Keratinocyte (primary cell): ENCODE results near the gene ST8SIA5. TPM values are rescaled to one million over a fixed set of nuclear protein-coding genes. Genes with fewer than 3 reads are reported as not detected.

Experiments
- DNase-seq: peaks from one replicate; pipeline ENCODE4 v3.0.0-alpha.2; 2011; ENCODE audit warnings: low read depth, missing footprints, low spot score
- FAIRE-seq: peaks from 2 replicates; lab custom pipeline; 2011; peaks lifted over from hg19 to GRCh38; lab: Jason Lieb, UNC
- H2AFZ ChIP-seq: 2 replicates; pipeline ENCODE4 v1.6.0; 2012; ENCODE audit warnings: low read length, control low read depth, inconsistent platforms; ENCODE audit not compliant: control insufficient read depth
- H3K27ac ChIP-seq: 2 replicates; pipeline ENCODE4 v1.5.1; 2011; ENCODE audit warnings: low read length; ENCODE audit not compliant: control insufficient read depth, insufficient read depth
- H3K27me3 ChIP-seq: 3 replicates; pipeline ENCODE4 v1.6.0; 2011; ENCODE audit warnings: low read length; ENCODE audit not compliant: control insufficient read depth, insufficient read depth; ENCODE audit errors: extremely low read depth
- H3K36me3 ChIP-seq, 2 experiments: 2 replicates in 1 of 2; 3 replicates in 1 of 2; pipeline ENCODE4 v1.5.1; 2011; ENCODE audit warnings: low read length in 2 of 2, mild to moderate bottlenecking in 1 of 2; ENCODE audit not compliant: control insufficient read depth in 2 of 2, insufficient read depth in 2 of 2; ENCODE audit errors: extremely low read depth in 1 of 2
- H3K4me1 ChIP-seq: 3 replicates; pipeline ENCODE4 v1.5.1; 2011; ENCODE audit warnings: low read length; ENCODE audit not compliant: control insufficient read depth, insufficient read depth; ENCODE audit errors: extremely low read depth
- H3K4me2 ChIP-seq: 3 replicates; pipeline ENCODE4 v1.6.0; 2011; ENCODE audit warnings: low read depth, low read length; ENCODE audit not compliant: control insufficient read depth, insufficient read depth; ENCODE audit errors: extremely low read depth
- H3K4me3 ChIP-seq, 3 experiments: fragments of 200-600 bp in 1 of 3; sonication (generic) in 1 of 3; 2 replicates in 2 of 3; 3 replicates in 1 of 3; pipeline ENCODE4 v1.5.1; 2011 to 2016; ENCODE audit warnings: low read length in 3 of 3, mild to moderate bottlenecking in 3 of 3, control low read depth in 2 of 3, inconsistent platforms in 1 of 3, low read depth in 1 of 3, mixed read lengths in 1 of 3, mixed run types in 1 of 3, moderate library complexity in 1 of 3; ENCODE audit not compliant: control insufficient read depth in 2 of 3, insufficient read depth in 2 of 3; ENCODE audit errors: extremely low read depth in 1 of 3
- H3K79me2 ChIP-seq: 2 replicates; pipeline ENCODE4 v1.6.0; 2012; ENCODE audit warnings: low read length; ENCODE audit not compliant: control insufficient read depth, insufficient read depth
- H3K9ac ChIP-seq: 3 replicates; pipeline ENCODE4 v1.6.0; 2011; ENCODE audit warnings: low read length; ENCODE audit not compliant: control insufficient read depth, insufficient read depth; ENCODE audit errors: extremely low read depth
- H3K9me1 ChIP-seq: 3 replicates; pipeline ENCODE4 v1.6.0; 2011; ENCODE audit warnings: low read length; ENCODE audit not compliant: control insufficient read depth, insufficient read depth; ENCODE audit errors: extremely low read depth
- H3K9me3 ChIP-seq: 2 replicates; pipeline ENCODE4 v1.5.1; 2012; ENCODE audit warnings: low read depth, low read length; ENCODE audit not compliant: control insufficient read depth
- H4K20me1 ChIP-seq: 3 replicates; pipeline ENCODE4 v1.6.0; 2011; ENCODE audit warnings: low read length; ENCODE audit not compliant: control insufficient read depth, insufficient read depth; ENCODE audit errors: extremely low read depth
- CTCF ChIP-seq, 3 experiments: IDR thresholded peaks in 1 of 3; conservative IDR thresholded peaks in 1 of 3; optimal IDR thresholded peaks in 1 of 3; 2 replicates in 2 of 3; 3 replicates in 1 of 3; pipeline versions ENCODE3 to v1.5.1; 2011; ENCODE audit warnings: low read length in 3 of 3, mild to moderate bottlenecking in 3 of 3, moderate library complexity in 2 of 3, control low read depth in 1 of 3, inconsistent platforms in 1 of 3; ENCODE audit not compliant: insufficient read depth in 2 of 3; ENCODE audit errors: extremely low read depth in 1 of 3
- EZH2 ChIP-seq: IDR thresholded peaks from one replicate; pipeline ENCODE4 v1.6.1; 2012; ENCODE audit warnings: inconsistent platforms, mild to moderate bottlenecking, low read length, moderate library complexity
- dilution Hi-C: fragments of 300-500 bp; cut with MboI; formaldehyde crosslinking; loops from one replicate; pipeline ENCODE4 v1.7.0; 2020; ENCODE audit warnings: low sequenced_read_pairs; ENCODE audit not compliant: extremely low pct_ligation_motif_present
- polyA plus RNA-seq, 5 experiments: library from polyadenylated mRNA; depleted of rRNA in 3 of 5; stranded (reverse) in 3 of 5; stranded (forward) in 1 of 5; unstranded in 1 of 5; fragments of >200 nt; gene quantifications; 1 replicate in 1 of 5; 2 replicates in 3 of 5; 3 replicates in 1 of 5; pipeline versions ENCODE4 v1.2.1 to v1.2.3, GENCODE V29; 2011 to 2012; ENCODE audit warnings: missing spikeins in 2 of 5, low read depth in 1 of 5, low replicate concordance in 1 of 5

ST8SIA5 gene
- polyA plus RNA-seq, 1 donor (not counting 4 experiments of a cell fraction or from before 2014, with no cell fraction given): under 0.01 TPM

GRCh38 chr18:46659484-46659883 is 97.4 kb downstream of the ST8SIA5 start:
- DNase-seq (no peak), FAIRE-seq (no peak)
- Histone ChIP-seq H3K4me2 (no peak overlapping the region), H3K4me1 (peaks cover 5% of the 10 kb centered on the region), H4K20me1 (no peaks in the 10 kb centered on the region), H3K9ac (no peak overlapping the region), H3K4me3 (no peak overlapping the region), H3K79me2 (no peaks in the 10 kb centered on the region), H3K27me3 (peaks cover 5% of the 10 kb centered on the region), H2AFZ (no peak overlapping the region), H3K36me3 (no peaks in the 10 kb centered on the region), H3K9me3 (no peaks in the 10 kb centered on the region), H3K27ac (no peak overlapping the region), H3K9me1 (no peaks in the 10 kb centered on the region)
- dilution Hi-C loops: no loop called here
- TF ChIP-seq CTCF (optimal IDR thresholded peaks at IDR 0.05 in 1 of 3, IDR thresholded peaks at IDR 0.05 in 1 of 3, conservative IDR thresholded peaks at IDR 0.05 in 1 of 3; ENCODE audit: extremely low read depth in 1 of 3, insufficient read depth in 2 of 3, low read length in 3 of 3): no peak

- no peak for FAIRE-seq
- H3K36me3 ChIP-seq: no peaks in the 10 kb centered on the region
- no peak within 1 kb of the TSS for H3K9ac ChIP-seq
- TF ChIP-seq CTCF (optimal IDR thresholded peaks at IDR 0.05 in 1 of 3, IDR thresholded peaks at IDR 0.05 in 1 of 3, conservative IDR thresholded peaks at IDR 0.05 in 1 of 3; ENCODE audit: extremely low read depth in 1 of 3, insufficient read depth in 2 of 3, low read length in 3 of 3) (no peak), EZH2 (no peak)
- H3K4me3 ChIP-seq: no peak within 1 kb of the TSS
- no peaks in the 10 kb centered on the region for H3K79me2 ChIP-seq
- no peaks in the 10 kb centered on the region for H3K9me3 ChIP-seq
- no peak within 1 kb of the TSS for H3K4me2 ChIP-seq
- dilution Hi-C loops: no loop called here
- H3K9me1 ChIP-seq: no peaks in the 10 kb centered on the region
- no peak within 1 kb of the TSS for H2AFZ ChIP-seq
- no peaks in the 10 kb centered on the region for H4K20me1 ChIP-seq
- no peak within 1 kb of the TSS for H3K27ac ChIP-seq
- DNase-seq: no peak
- peaks cover 5% of the 10 kb centered on the region for H3K27me3 ChIP-seq
- no peaks in the 10 kb centered on the region for H3K4me1 ChIP-seq
These were observed 99.5 kb downstream of the ST8SIA5 start, which contains the start of gene LOXHD1 for GRCh38 chr18:46657115-46657955. LOXHD1 (minus strand) TSS chr18:46657220; CDS start chr18:46657033, 187 bp downstream.
